NCI-H2107 treated with DMSO at 0.1 percent for 48 hours (cell line): ENCODE data around the gene ENTREP1.
A peak's percentile ranks its signal among the peaks of the same experiment; 100 is the strongest.
"Not testable (repeated sequence)": the region's sequence is repeated elsewhere in the genome, so short reads cannot be mapped to it uniquely, and the experiment has no call there.

Experiments
- DNase-seq: peaks from one replicate; lab custom pipeline; 2025; ENCODE audit not compliant: unreplicated experiment; lab: John Stamatoyannopoulos, UW

The ENTREP1 gene

DNA sequence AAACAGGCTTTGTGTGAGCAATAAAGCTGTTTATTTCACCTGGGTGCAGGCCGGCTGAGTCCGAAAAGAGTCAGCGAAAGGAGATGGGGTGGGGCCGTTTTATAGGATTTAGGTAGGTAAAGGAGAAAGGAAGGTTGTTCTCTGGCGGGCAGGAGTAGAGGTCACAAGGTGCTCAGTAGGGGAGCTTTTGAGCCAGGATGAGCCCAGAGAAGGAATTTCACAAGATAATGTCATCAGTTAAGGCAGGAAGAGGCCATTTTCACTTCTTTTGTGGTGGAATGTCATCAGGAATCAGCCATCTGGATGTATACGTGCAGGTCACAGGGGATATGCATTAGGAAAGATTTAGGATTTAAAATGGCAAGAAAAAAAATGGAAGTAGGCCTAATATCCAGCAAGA lies 84.9 kb downstream of the ENTREP1 start:
- not testable (repeated sequence) for DNase-seq

DNA sequence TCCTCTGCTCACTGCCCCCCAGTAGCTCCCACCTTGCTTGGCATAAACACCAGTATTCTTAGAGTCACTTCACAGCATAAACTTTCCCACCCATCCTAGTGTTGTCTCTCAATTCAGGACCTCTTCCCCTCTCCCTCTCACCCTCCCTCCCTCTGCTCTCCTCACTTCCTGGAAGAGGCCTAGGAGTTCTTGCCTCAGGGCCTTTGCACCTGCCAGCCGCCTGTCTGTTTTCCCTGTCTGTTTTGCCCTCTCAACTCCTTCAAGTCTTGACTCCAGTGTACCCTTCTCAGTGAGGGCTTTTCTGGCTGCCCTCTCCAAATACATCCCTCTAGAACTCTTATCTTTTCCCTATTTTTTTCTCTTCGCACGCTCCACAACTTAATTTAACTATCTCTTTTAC lies 86.2 kb downstream of the ENTREP1 start:
- no peak for DNase-seq

DNA sequence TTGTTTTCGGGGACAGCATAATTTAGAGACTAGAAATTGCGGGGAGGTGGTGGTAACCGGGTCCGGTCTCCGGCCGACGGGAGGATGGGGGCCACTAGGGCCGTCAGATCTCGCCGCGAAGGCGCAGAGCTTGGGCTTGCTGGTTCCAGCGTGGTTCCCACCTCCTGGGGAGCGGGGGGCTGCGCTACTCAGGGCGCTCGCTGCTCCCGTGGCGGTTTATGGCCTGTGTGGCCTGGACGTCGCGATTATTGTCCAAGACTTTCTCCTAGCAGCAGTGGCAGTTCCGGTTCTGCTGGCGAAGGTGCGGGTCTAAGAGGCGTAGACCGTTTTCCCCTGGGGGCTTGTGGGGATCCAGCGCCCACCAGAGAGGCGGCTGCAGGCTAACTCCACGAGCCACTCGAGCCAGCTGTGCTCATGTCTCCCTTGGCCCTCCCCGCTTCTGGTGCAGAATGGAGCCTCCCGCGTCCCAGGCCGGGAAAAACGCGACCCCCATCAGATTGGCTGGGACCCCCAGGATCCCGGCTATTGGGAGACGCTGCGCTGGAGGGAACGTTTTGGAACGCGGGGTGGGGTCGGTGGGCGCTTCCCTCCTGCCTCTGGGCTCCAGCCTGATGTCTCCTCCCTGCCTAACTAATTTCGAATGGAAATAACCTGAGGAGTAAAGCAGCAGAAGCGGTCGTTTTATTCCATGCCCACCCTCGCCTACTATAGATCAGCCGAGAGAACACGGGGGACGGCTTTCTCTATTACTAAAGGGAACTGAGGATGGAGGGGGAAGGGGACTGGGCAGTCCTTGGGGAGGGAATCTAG lies 87.1 kb downstream of the ENTREP1 start:
- DNase-seq = no peak

DNA sequence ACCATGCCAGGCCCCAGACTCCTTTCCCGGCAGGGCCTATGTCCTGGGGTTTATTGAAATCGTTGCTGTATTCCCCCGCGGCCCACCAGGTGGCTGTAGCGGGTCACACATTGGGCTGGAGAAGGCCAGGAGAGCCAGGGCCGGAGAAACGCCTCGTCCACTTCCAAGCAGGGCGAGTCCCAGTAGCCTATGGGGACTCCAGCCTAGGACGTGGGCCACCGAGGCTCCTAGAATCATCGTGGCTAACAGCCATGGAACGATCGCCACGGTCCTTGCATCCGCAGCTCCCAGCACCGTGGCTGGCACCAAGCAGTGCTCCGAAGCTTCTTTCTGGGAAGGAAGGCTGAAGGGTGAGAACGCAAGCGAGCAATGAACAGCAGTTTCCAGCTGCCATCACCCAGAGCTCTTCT lies 87.7 kb downstream of the ENTREP1 start:
- DNase-seq = no peak

DNA sequence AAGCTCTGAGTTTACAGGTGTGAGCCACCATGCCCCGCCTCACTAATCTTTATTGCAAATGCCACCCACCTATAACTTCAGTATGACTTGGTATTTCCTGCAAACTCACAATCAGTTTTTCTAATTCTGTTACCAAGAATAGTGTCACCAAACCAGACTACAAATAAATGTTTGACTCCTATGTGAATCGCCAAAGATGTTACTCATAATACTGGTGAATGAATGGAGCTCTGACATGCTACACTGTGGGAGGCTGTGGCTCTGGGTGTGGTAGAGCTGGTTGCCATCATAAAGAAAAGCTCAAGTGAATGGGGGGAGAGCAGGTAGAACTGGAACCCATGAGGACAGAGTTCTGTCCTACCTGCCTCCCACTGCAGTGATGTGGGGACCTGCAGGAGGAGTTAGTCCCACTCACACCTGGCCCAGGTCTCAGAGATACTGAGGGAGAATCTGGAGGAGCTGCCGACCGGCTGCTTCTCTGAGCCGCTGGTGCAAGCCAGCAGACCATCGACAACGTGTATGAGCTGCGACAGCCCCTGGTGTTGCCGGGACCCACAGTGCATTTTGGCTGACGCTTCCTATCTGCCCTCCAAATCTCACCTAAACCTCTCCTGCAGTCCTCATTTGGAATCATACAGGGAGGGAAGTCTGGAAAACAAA lies 95.7 kb downstream of the ENTREP1 start:
- DNase-seq = no peak

DNA sequence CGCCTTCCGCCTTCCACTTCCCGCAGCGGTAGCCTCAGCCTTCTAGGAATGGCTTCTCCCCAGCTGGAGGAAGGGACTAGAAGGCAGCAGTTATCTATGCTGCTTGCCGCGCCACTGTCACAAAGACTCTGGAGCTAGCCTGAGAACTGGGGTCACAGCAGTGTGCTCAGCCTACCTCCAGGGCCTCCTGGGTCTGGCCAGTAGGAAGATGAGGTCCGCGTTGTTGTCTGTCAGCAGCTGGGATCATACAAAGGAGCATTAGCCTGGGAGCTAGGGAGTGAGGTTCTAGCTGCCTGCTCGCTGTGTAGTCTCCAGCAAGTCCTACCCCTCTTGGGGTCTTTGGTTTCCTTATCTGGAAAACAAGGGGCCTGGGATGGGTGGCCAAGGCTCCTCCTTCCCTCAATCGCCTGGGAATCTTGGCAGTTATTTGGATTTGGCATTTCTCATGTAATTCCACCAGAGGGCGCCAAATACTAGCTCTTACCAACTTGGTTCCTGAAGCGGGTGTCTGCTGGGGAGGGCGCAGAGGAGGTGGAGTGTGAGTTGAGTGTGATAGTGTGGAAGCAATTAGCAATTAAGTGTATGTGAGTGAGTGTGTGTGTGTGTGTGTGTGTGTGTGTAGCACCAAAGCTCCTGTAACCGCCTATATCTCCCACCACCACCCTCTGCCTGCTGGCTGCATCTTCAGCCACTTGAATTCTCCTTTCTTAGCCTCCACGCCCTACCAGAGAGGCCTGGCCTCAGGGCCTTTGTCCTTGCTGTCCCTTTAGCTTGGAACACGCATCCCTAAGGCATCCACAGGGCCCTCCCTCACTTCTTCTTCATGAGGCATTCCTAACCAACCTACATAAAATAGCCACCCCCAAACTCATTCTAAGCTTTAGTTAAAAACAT lies 97.1 kb downstream of the ENTREP1 start:
- peak; percentile 26 for DNase-seq

DNA sequence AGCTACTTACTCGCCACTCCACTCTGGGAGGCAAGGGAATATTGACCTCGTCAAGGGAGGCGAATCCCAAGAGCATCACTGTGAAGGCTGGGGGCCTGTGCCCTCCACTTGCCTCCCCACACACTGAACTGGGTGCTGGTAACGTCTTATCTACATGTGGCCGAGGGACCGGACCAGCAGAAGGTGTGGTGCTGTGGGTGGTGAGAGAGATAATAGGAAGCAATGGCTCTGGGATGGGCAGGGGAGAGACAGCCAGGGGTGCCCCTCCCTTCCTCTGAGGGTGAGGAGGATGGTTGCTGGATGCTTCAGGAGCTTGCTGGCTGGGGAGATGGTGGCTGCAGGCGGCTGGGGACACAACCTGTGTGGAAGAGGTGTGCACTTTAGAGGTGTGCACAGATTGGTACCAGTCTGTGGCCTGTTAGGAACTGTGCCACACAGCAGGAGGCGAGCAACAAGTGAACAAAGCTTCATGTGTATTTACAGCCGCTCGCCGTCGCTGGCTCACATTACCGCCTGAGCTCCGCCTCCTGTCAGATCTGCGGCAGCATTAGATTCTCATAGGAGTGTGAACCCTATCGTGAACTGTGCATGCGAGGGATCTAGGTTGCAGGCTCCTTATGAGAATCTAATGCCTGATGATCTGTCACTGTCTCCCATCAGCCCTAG lies 100.3 kb downstream of the ENTREP1 start:
- DNase-seq = peak; percentile 3

DNA sequence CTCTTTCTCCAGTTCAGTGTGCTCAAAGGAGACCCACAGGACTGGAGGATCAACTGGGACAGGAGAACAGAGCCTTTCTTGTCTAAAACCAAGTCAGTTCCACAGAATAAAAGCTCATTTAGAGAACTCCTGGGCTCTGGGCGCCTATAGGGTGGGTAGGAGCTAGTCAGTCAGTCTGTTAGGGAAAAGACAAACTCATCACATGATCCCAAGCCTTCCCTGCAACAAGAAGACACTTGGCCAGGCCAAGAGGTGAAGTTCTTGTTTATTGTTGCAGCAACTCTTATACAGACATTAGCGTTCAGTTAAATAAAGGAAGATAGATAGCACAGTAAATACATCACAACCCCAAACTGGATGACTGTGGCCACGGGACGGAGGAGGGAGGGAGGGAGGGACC lies 102.3 kb downstream of the ENTREP1 start:
- no peak for DNase-seq

DNA sequence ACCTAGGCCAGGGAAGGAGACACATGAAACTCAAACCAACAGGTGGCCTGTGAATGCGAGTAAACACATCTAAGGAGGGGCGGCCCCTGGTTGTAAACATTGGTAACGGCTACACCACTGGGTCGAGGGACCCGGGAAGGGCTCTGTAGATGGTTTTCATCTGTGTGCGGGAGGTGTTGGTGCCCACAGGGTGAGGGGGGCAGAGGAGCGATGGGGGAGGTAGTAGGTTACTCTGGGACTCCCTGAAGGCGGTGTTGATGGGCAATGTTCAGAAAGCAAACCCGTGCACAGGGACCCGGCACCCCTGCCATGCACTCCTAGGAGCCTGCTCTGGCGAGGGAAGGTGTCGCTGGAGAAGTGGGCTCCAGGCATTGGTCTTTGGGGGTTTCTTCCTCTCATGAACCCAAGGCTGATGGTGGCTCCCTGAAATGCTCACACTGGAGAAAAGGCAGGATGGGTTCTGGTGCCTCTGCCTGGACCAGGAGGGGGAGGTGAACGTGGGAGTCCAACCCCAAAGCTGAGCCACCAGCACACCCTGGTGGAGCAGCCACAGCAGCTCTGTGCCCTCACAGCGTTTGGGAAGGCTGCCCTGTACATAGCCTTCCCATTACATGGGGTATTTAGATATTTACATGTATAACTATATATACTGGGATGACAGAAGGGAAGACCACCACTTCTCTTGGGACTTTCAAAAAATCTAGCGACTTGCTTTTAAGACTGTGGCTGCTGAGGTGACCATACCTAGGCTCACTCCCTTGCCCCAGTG lies 103.2 kb downstream of the ENTREP1 start:
- no peak for DNase-seq

DNA sequence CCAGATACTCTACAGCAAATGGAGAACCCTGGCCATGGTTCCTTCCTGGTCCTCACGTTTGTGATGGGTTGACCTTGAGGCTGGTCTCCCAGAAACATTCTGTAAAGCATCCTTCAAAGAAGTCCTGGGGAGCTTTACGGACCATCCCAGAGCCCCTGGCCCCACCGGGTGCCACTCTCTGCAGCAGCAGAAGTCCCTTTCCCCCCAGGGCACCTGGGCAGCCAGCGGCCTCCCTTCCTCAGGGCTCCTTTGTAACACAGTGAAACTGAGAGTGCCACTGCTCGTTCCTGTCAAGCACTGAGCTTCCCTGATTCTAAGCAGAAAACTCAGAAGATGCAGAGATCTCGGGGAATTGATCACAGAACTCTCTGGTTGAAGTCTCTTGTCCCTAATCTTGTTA lies 104.3 kb downstream of the ENTREP1 start:
- DNase-seq = no peak

DNA sequence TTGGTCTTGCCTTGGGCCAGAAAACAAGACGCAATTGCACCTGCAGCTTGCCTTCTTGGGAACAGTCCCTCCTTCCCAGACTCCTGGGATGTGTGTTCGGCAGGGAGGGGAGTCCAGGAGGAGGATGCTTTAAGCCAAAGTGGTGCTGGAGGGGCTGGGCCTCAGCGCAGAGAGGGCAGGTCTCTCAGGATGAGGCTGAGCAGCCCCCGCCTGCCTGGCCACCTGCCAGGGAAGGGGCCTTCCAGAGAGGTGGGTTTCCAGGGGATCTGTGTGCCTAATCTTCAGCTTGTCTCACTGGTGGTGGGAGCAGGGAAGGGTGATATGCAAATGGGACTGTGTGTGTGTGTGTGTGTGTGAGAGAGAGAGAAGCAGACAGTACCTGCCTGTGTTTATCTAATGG lies 105.2 kb downstream of the ENTREP1 start:
- DNase-seq = no peak

DNA sequence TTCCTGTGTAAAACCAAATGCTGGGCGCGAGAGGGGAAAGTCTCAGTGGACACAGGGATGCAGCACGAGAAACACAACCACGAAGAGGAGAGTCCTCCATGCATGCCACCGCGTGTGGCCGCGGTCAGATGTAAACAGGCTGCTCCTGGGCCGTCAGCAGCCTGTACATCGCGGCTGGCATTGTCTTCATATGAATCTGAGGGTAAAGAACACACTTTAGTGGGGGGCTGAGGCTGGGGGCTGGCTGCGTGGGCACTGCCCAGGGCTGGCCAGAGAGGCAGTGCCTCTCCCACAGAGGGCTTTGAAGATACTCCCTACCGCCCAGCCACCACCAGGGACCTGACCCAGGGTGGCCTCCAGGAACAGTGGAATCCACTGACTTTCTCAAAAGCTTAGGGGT lies 106.2 kb downstream of the ENTREP1 start:
- DNase-seq = no peak

DNA sequence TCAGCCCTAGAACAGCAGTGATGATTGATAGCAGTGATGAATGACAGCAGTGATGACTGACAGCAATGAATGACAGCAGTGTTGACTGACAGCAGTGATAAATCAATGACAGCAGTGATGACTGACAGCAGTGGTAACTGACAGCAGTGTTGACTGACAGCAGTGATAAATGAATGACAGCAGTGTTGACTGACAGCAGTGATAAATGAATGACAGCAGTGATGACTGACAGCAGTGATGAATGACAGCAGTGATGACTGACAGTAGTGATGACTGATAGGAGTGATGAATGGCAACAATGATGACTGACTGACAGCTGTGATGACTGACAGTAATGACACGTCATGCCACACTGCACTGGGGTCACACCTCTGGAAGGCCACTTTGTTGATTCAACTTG lies 106.8 kb downstream of the ENTREP1 start:
- DNase-seq = no peak

DNA sequence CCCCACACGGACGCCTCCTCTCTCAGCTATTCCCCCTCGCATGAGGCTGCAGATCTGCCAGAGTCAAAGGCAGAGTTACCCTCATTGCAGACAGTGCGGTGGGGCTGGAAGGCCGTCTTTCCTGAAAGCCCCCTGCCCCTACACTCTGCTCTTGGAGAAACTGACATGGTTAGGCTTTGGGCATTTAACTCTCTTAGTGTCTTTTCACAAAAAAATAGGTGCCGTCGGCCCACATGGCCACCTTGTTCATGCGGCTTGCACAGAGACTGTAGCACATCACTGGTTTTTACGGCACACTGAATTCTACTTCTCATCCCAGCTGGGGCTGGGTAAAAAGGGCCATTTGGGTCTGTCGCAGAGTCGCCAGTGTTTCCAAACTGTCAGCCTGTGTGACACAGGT lies 107.6 kb downstream of the ENTREP1 start:
- DNase-seq = no peak

DNA sequence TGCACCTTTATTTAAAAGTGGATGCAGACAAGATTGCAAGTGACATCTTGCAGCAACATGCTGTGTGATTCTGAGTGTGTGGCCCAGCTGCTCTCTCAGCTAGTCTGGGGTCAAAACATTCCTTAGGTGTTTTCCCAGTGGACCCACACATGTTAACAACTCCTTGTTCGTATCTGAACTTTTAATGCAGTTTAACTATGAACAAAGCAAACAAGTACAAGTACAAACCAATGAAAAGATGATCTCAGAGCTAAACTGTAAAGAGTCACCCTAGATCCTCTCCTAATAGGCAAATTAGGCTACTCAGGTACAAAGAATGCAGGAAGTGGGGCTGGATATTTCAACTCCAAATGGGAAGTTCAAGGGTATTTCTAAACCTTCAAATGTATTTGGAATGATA lies 108.4 kb downstream of the ENTREP1 start:
- DNase-seq = no peak

DNA sequence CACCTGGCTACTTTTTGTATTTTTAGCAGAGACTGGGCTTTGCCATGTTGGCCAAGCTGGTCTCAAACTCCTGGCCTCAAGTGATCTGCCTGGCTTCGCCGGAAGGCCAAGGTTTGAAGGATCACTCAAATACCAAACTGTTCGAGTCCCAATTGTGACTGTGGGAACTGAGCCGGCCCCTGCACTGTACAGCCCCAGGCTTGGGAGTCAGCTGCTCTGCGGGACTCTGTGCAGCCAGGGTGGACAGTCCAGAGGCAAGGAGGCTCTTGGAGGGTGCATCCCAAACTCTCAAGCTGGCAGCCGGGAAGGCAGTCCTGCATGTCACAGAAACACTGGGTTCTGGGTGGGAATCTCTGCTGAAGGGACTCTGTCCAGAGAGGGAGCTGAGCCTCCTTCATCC lies 109.0 kb downstream of the ENTREP1 start:
- DNase-seq = no peak

DNA sequence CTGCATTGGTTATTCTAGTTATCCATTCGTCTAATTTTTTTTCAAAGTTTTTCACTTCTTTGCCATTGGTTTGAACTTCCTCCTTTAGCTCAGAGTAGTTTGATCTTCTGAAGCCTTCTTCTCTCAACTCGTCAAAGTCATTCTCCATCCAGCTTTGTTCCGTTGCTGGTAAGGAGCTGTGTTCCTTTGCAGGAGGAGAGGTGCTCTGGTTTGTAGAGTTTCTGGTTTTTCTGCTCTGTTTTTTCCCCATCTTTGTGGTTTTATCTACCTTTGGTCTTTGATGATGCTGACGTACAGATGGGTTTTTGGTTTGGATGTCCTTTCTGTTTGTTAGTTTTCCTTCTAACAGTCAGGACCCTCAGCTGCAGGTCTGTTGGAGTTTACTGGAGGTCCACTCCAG lies 114.6 kb downstream of the ENTREP1 start:
- DNase-seq = not testable (repeated sequence)

DNA sequence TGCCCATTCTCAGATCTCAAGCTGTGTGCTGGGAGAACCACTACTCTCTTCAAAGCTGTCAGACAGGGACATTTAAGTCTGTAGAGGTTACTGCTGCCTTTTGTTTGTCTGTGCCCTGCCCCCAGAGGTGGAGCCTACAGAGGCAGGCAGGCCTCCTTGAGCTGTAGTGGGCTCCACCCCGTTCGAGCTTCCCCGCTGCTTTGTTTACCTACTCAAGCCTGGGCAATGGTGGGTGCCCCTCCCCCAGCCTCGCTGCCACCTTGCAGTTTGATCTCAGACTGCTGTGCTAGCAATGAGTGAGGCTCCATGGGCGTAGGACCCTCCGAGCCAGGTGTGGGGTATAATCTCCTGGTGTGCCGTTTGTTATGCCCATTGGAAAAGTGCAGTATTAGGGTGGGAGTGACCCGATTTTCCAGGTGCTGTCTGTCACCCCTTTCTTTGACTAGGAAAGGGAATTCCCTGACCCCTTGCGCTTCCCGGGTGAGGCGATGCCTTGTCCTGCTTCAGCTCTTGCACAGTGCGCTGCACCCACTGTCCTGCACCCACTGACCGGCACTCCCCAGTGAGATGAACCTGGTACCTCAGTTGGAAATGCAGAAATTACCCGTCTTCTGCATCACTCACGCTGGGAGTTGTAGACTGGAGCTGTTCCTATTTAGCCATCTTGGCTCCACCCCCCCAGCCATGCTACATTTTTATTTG lies 115.4 kb downstream of the ENTREP1 start:
- DNase-seq = not testable (repeated sequence)
